ENCODE data around the gene PTCD2. TPM values are rescaled to one million over a fixed set of nuclear protein-coding genes. Genes with fewer than 3 reads are reported as not detected.
"Not testable (repeated sequence)": the region's sequence is repeated elsewhere in the genome, so short reads cannot be mapped to it uniquely, and the experiment has no call there.

PTCD2 gene
- total RNA-seq, 6 experiments from 2014 or later, result 4.3 to 8.5 (median 6.7) TPM

DNA sequence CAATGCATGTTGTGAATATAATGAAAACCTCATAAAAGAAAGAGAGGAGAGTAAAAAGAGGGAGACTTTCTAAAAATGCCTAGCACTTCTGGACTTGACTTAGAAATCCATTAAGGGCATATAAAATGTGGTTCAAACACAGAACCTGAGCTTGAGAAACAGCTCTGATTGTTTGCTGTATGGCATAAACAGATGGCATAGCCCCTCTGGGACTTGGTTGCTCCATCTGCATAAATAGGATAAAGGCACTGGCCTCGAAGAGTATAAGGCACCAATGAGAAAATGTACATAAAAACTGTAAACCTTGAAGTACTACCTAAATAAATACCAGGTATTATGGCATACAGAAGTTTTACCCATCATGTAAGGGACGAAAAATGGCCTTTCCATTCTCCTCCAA is 23.9 kb upstream of the PTCD2 start:
- Histone ChIP-seq H3K4me1 (peaks cover 0 to 7% (median 0%) of the 10 kb centered on the region in 4 donors), H3K27ac (no peak overlapping the region), H3K36me3 (peaks cover 0 to 4% (median 1%) of the 10 kb centered on the region in 4 donors), H3K9me3 (no peaks in the 10 kb centered on the region), H3K4me3 (no peak overlapping the region), H3K27me3 (no peaks in the 10 kb centered on the region)
- TF ChIP-seq CTCF (IDR thresholded peaks at IDR 0.05), result no peak
- TF ChIP-seq POLR2A (IDR thresholded peaks at IDR 0.05), result no peak
- ATAC-seq (no peak), DNase-seq (no peak)
- WGBS (ENCODE audit: insufficient coverage, low coverage, low lambda C conversion rate, missing lambda C conversion rate), result 100% methylated on average over 2 of the region's 2 CpGs
- intact Hi-C loops (cut with DNase I), result no loop called here

GRCh38 chr5:72298136-72298535 is 22.0 kb upstream of the PTCD2 start:
- H3K36me3 ChIP-seq; H3K4me1 ChIP-seq; DNase-seq; intact Hi-C loops (cut with DNase I); ATAC-seq; H3K27ac ChIP-seq; H3K4me3 ChIP-seq; H3K9me3 ChIP-seq; H3K27me3 ChIP-seq: not testable (repeated sequence)
- 98% methylated on average over 3 of the region's 3 CpGs for WGBS (ENCODE audit: insufficient coverage, low coverage, low lambda C conversion rate, missing lambda C conversion rate)

- H3K36me3 ChIP-seq, result peaks cover 0 to 6% (median 3%) of the 10 kb centered on the region in 4 donors
- no peaks in the 10 kb centered on the region for H3K9me3 ChIP-seq
- peaks cover 0 to 2% (median 0%) of the 10 kb centered on the region in 4 donors for H3K4me1 ChIP-seq
- H3K27me3 ChIP-seq, result no peaks in the 10 kb centered on the region
- intact Hi-C loops (cut with DNase I), result no loop called here
- H3K4me3 ChIP-seq, result no peak overlapping the region
- DNase-seq, result no peak
- WGBS (ENCODE audit: insufficient coverage, low coverage, low lambda C conversion rate, missing lambda C conversion rate), result 98% methylated on average over 5 of the region's 5 CpGs
- no peak for ATAC-seq
- no peak overlapping the region for H3K27ac ChIP-seq
- TF ChIP-seq POLR2A (IDR thresholded peaks at IDR 0.05) (no peak), CTCF (IDR thresholded peaks at IDR 0.05) (no peak)
These were observed 21.5 kb upstream of the PTCD2 start for GRCh38 chr5:72298711-72299110.

GRCh38 chr5:72300590-72301339 is 19.4 kb upstream of the PTCD2 start:
- Histone ChIP-seq H3K36me3 (peaks cover 0 to 6% (median 1%) of the 10 kb centered on the region in 4 donors), H3K4me1 (peaks cover 0 to 4% (median 0%) of the 10 kb centered on the region in 4 donors), H3K27ac (no peak overlapping the region), H3K27me3 (no peaks in the 10 kb centered on the region), H3K9me3 (no peaks in the 10 kb centered on the region), H3K4me3 (no peak overlapping the region)
- 93% methylated on average over 1 of the region's 1 CpG for WGBS (ENCODE audit: insufficient coverage, low coverage, low lambda C conversion rate, missing lambda C conversion rate)
- no peak for ATAC-seq
- intact Hi-C loops (cut with DNase I), result no loop called here
- no peak for DNase-seq
- TF ChIP-seq CTCF (IDR thresholded peaks at IDR 0.05), result no peak
- TF ChIP-seq POLR2A (IDR thresholded peaks at IDR 0.05), result no peak

DNA sequence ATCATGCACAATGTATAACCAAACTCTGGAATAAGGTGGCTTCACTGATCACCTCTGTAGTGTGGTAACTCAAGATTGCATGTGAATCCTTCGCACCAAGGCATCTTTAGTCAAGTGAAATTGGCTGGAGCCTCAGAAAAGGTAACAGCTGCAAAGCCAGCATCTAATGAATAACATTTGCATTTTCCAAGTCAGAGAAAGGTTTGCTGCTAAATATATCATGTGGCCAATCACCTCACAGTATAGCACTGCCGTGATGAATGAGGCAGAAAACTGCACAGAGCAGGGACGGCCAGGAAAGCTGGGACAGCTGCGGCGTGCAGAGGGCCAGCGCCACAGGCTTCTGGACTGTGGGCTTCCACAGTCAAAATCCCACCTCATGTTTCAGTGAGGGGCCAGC is 18.6 kb upstream of the PTCD2 start:
- ATAC-seq (no peak), DNase-seq (no peak)
- Histone ChIP-seq H3K27ac (no peak overlapping the region), H3K4me3 (no peak overlapping the region), H3K9me3 (no peaks in the 10 kb centered on the region), H3K36me3 (peaks cover 0 to 6% (median 1%) of the 10 kb centered on the region in 4 donors), H3K4me1 (peaks cover 0 to 12% (median 0%) of the 10 kb centered on the region in 4 donors), H3K27me3 (no peaks in the 10 kb centered on the region)
- intact Hi-C loops (cut with DNase I), result no loop called here
- TF ChIP-seq CTCF (IDR thresholded peaks at IDR 0.05) (no peak), POLR2A (IDR thresholded peaks at IDR 0.05) (no peak)
- 100% methylated on average over 1 of the region's 6 CpGs for WGBS (ENCODE audit: insufficient coverage, low coverage, low lambda C conversion rate, missing lambda C conversion rate)

Measured in right lobe of liver (tissue), 6 donors.